DOHH2 (cell line): ENCODE data around the gene CCDC24.

ENCODE experiments used
- EZH2phosphoT487 ChIP-seq: fragments of 200-600 bp; sonication (generic); IDR thresholded peaks from 2 replicates; pipeline ENCODE4 v1.6.1; 2017; ENCODE audit warnings: borderline replicate concordance, mild to moderate bottlenecking, antibody characterized with exemption, low read length, moderate library complexity, mixed read lengths
- TF ChIP-seq, protein P1 (sequence below): fragments of 200-600 bp; sonication (generic); IDR thresholded peaks from one replicate; pipeline ENCODE4 v1.5.1; 2014; ENCODE audit warnings: antibody characterized with exemption, mild to moderate bottlenecking, low read depth, low read length; ENCODE audit not compliant: poor library complexity, severe bottlenecking

DNA sequence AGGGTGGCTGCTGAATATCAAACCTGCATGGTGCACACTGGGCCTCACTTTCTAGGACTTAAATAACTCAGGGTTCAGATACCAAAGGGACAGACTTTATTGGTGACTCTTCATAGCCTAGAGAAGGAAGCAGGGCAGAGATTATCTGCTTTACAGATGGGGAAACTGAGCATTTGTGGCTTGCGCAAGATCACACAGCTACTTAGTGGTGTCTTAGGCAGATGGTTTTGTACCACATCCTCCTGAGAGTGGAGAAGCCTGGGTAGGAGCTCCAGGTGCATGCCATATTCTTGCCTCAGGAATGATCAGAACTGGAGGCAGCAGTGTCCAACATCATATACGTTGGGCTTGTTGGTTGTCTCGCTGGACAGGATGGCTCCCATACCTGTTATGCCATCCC lies 28.4 kb upstream of the CCDC24 start:
- TF ChIP-seq, protein P1, sequence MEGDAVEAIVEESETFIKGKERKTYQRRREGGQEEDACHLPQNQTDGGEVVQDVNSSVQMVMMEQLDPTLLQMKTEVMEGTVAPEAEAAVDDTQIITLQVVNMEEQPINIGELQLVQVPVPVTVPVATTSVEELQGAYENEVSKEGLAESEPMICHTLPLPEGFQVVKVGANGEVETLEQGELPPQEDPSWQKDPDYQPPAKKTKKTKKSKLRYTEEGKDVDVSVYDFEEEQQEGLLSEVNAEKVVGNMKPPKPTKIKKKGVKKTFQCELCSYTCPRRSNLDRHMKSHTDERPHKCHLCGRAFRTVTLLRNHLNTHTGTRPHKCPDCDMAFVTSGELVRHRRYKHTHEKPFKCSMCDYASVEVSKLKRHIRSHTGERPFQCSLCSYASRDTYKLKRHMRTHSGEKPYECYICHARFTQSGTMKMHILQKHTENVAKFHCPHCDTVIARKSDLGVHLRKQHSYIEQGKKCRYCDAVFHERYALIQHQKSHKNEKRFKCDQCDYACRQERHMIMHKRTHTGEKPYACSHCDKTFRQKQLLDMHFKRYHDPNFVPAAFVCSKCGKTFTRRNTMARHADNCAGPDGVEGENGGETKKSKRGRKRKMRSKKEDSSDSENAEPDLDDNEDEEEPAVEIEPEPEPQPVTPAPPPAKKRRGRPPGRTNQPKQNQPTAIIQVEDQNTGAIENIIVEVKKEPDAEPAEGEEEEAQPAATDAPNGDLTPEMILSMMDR, result no peak
- TF ChIP-seq EZH2phosphoT487, result no peak
